HEK293 (cell line): Measurements from ENCODE around the gene CTSZ.

Experiments
- CTCF ChIA-PET: fragments of 350-600 bp; formaldehyde crosslinking; extraction: SDS; loops from one replicate; lab custom pipeline; 2021; ENCODE audit warnings: antibody characterized with exemption; lab: Yijun Ruan, JAX
- POLR2A ChIA-PET: fragments of 300-600 bp; formaldehyde crosslinking; extraction: SDS; loops from one replicate; lab custom pipeline; 2020; ENCODE audit warnings: antibody characterized with exemption, inconsistent platforms; lab: Yijun Ruan, JAX
- H3K27ac ChIP-seq: fragments of 200-500 bp; sonication (Bioruptor generic); 2 replicates; pipeline ENCODE4 v1.5.1; 2014; ENCODE audit warnings: low read depth, low read length, control low read depth, inconsistent platforms; ENCODE audit errors: extremely low read depth
- H3K36me3 ChIP-seq, 2 experiments: fragments of 200-500 bp in 1 of 2; sonication (Bioruptor generic) in 1 of 2; 1 replicate in 1 of 2; 2 replicates in 1 of 2; pipeline ENCODE4 v1.5.1; 2014 to 2017; ENCODE audit warnings: inconsistent platforms in 2 of 2, low read length in 2 of 2; ENCODE audit not compliant: control insufficient read depth in 2 of 2, insufficient read depth in 1 of 2
- H3K4me1 ChIP-seq: fragments of 200-500 bp; sonication (Bioruptor generic); 2 replicates; pipeline ENCODE4 v1.5.1; 2014; ENCODE audit warnings: mild to moderate bottlenecking, low read length, inconsistent platforms; ENCODE audit not compliant: control insufficient read depth, insufficient read depth
- H3K4me3 ChIP-seq: 2 replicates; pipeline ENCODE4 v1.5.1; 2011; ENCODE audit warnings: low read depth, mild to moderate bottlenecking, control low read depth, low read length, moderate library complexity
- H3K9me3 ChIP-seq: fragments of 200-500 bp; sonication (Bioruptor generic); 2 replicates; pipeline ENCODE4 v1.5.1; 2014; ENCODE audit warnings: low read depth, low read length, inconsistent platforms; ENCODE audit not compliant: control insufficient read depth, insufficient read depth
- MYNN ChIP-seq: fragments of 450-650 bp; formaldehyde crosslinking; IDR thresholded peaks from 2 replicates; pipeline ENCODE4 v1.5.1; 2016; ENCODE audit warnings: missing biosample characterization, missing genetic modification characterization, borderline replicate concordance
- OVOL3 ChIP-seq: fragments of 450-650 bp; formaldehyde crosslinking; IDR thresholded peaks from 2 replicates; pipeline ENCODE4 v1.5.1; 2016; ENCODE audit warnings: missing biosample characterization, missing genetic modification characterization
- PRDM1 ChIP-seq: fragments of 450-650 bp; formaldehyde crosslinking; IDR thresholded peaks from 2 replicates; pipeline ENCODE4; 2016; ENCODE audit warnings: missing biosample characterization, missing genetic modification characterization
- SCRT1 ChIP-seq: fragments of 450-650 bp; formaldehyde crosslinking; IDR thresholded peaks from 2 replicates; pipeline ENCODE4 v1.5.1; 2016; ENCODE audit warnings: missing biosample characterization, missing genetic modification characterization, borderline replicate concordance
- ZBTB20 ChIP-seq: fragments of 450-650 bp; formaldehyde crosslinking; IDR thresholded peaks from 2 replicates; pipeline ENCODE4 v1.5.1; 2016; ENCODE audit warnings: missing biosample characterization, missing genetic modification characterization
- ZBTB21 ChIP-seq: fragments of 450-650 bp; formaldehyde crosslinking; IDR thresholded peaks from 2 replicates; pipeline ENCODE4 v1.5.1; 2017; ENCODE audit warnings: missing biosample characterization, missing genetic modification characterization
- ZBTB26 ChIP-seq: fragments of 450-650 bp; formaldehyde crosslinking; optimal IDR thresholded peaks from 2 replicates; pipeline ENCODE3; 2016; ENCODE audit warnings: missing biosample characterization, mild to moderate bottlenecking, missing genetic modification characterization
- ZBTB48 ChIP-seq: fragments of 450-650 bp; formaldehyde crosslinking; IDR thresholded peaks from 2 replicates; pipeline ENCODE4 v1.5.1; 2016; ENCODE audit warnings: missing biosample characterization, missing genetic modification characterization
- ZFHX2 ChIP-seq: fragments of 450-650 bp; formaldehyde crosslinking; conservative IDR thresholded peaks from 2 replicates; pipeline ENCODE4 v1.5.1; 2016; ENCODE audit warnings: missing biosample characterization, missing genetic modification characterization
- ZNF132 ChIP-seq: fragments of 450-650 bp; formaldehyde crosslinking; IDR thresholded peaks from 2 replicates; pipeline ENCODE4 v1.5.1; 2017; ENCODE audit warnings: missing biosample characterization, missing genetic modification characterization, borderline replicate concordance
- ZNF280D ChIP-seq: fragments of 450-650 bp; formaldehyde crosslinking; IDR thresholded peaks from 2 replicates; pipeline ENCODE4 v1.5.1; 2016; ENCODE audit warnings: missing biosample characterization, missing genetic modification characterization
- ZNF394 ChIP-seq: fragments of 450-650 bp; formaldehyde crosslinking; IDR thresholded peaks from 2 replicates; pipeline ENCODE4 v1.5.1; 2016; ENCODE audit warnings: missing biosample characterization, missing genetic modification characterization, mild to moderate bottlenecking, moderate library complexity, borderline replicate concordance
- ZNF433 ChIP-seq: fragments of 450-650 bp; formaldehyde crosslinking; IDR thresholded peaks from 2 replicates; pipeline ENCODE4 v1.5.1; 2016; ENCODE audit warnings: missing biosample characterization, missing genetic modification characterization, low read depth
- ZNF626 ChIP-seq: fragments of 450-650 bp; sonication (Bioruptor Pico); formaldehyde crosslinking; IDR thresholded peaks from 2 replicates; pipeline ENCODE4 v1.5.1; 2018; ENCODE audit warnings: missing biosample characterization, missing genetic modification characterization, inconsistent platforms
- TF ChIP-seq, protein P1 (sequence below): fragments of 450-650 bp; formaldehyde crosslinking; IDR thresholded peaks from 2 replicates; pipeline ENCODE4 v1.5.1; 2016; ENCODE audit warnings: missing biosample characterization, missing genetic modification characterization
- TF ChIP-seq, protein P2 (sequence below): fragments of 450-650 bp; formaldehyde crosslinking; IDR thresholded peaks from 2 replicates; pipeline ENCODE4 v1.5.1; 2016; ENCODE audit warnings: missing biosample characterization, missing genetic modification characterization, borderline replicate concordance
- TF ChIP-seq, protein P3 (sequence below): fragments of 450-650 bp; formaldehyde crosslinking; IDR thresholded peaks from 2 replicates; pipeline ENCODE4 v1.5.1; 2016; ENCODE audit warnings: missing biosample characterization, missing genetic modification characterization, low read depth

Gene CTSZ

GRCh38 chr20:59051666-59052185 is 44.7 kb upstream of the CTSZ start:
- H3K4me3 ChIP-seq = no peak overlapping the region
- no peak overlapping the region for H3K27ac ChIP-seq
- H3K36me3 ChIP-seq = no peaks in the 10 kb centered on the region
- no peak for TF ChIP-seq ZNF132 (tag by site-specific recombination)
- no peak for TF ChIP-seq ZFHX2 (tag by site-specific recombination)
- no peak for TF ChIP-seq ZBTB48 (tag by site-specific recombination)
- no peak for TF ChIP-seq ZNF626
- TF ChIP-seq ZBTB20 (tag by site-specific recombination) = no peak
- no peak for TF ChIP-seq OVOL3
- no peak for TF ChIP-seq MYNN
- TF ChIP-seq PRDM1 (tag by site-specific recombination) = no peak
- no peak for TF ChIP-seq ZNF280D (tag by site-specific recombination)
- no peak for TF ChIP-seq ZNF394
- no peak for TF ChIP-seq ZBTB26 (tag by site-specific recombination)
- TF ChIP-seq, protein P1, sequence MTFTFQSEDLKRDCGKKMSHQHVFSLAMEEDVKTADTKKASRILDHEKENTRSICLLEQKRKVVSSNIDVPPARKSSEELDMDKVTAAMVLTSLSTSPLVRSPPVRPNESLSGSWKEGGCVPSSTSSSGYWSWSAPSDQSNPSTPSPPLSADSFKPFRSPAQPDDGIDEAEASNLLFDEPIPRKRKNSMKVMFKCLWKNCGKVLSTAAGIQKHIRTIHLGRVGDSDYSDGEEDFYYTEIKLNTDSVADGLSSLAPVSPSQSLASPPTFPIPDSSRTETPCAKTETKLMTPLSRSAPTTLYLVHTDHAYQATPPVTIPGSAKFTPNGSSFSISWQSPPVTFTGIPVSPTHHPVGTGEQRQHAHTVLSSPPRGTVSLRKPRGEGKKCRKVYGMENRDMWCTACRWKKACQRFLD (tag by site-specific recombination) = no peak
- no peak for TF ChIP-seq ZNF433 (tag by site-specific recombination)
- TF ChIP-seq, protein P2, sequence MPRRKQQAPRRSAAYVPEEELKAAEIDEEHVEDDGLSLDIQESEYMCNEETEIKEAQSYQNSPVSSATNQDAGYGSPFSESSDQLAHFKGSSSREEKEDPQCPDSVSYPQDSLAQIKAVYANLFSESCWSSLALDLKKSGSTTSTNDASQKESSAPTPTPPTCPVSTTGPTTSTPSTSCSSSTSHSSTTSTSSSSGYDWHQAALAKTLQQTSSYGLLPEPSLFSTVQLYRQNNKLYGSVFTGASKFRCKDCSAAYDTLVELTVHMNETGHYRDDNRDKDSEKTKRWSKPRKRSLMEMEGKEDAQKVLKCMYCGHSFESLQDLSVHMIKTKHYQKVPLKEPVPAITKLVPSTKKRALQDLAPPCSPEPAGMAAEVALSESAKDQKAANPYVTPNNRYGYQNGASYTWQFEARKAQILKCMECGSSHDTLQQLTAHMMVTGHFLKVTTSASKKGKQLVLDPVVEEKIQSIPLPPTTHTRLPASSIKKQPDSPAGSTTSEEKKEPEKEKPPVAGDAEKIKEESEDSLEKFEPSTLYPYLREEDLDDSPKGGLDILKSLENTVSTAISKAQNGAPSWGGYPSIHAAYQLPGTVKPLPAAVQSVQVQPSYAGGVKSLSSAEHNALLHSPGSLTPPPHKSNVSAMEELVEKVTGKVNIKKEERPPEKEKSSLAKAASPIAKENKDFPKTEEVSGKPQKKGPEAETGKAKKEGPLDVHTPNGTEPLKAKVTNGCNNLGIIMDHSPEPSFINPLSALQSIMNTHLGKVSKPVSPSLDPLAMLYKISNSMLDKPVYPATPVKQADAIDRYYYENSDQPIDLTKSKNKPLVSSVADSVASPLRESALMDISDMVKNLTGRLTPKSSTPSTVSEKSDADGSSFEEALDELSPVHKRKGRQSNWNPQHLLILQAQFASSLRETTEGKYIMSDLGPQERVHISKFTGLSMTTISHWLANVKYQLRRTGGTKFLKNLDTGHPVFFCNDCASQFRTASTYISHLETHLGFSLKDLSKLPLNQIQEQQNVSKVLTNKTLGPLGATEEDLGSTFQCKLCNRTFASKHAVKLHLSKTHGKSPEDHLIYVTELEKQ (tag by site-specific recombination) = no peak
- POLR2A ChIA-PET = no interaction called here
- CTCF ChIA-PET = interaction anchor here (0.6 to 0.7 kb wide), 3 partner anchors 13 to 406 kb away, joined by 3 to 8 read pairs (median 4); no protein-coding TSS in a partner anchor
- no peaks in the 10 kb centered on the region for H3K4me1 ChIP-seq
- no peaks in the 10 kb centered on the region for H3K9me3 ChIP-seq

DNA sequence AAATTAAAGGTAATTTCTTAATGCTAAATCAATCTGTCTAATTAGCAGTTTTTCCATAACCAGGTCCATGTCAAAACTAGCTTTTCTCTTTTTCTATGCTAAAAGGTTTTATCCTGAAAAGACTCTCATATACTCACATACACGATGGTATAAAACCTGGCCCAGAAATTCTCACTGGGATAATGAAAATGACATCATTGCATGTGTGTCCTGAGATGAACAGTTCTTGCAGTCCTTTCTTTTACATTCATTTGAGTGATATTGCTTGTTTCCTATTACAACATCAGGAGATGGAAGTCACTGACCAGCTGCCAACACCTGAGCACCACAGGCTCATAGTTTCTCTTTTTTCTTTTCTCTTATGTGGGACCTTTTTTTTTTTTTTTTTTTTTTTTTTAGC is 43.4 kb upstream of the CTSZ start:
- Histone ChIP-seq H3K4me3 (no peak overlapping the region), H3K9me3 (no peaks in the 10 kb centered on the region), H3K36me3 (no peaks in the 10 kb centered on the region), H3K27ac (no peak overlapping the region), H3K4me1 (no peaks in the 10 kb centered on the region)
- ChIA-PET CTCF (interaction anchor here (0.7 to 1.7 kb wide), 2 partner anchors 37 to 333 kb away, joined by 3 to 6 read pairs; no protein-coding TSS in a partner anchor), POLR2A (interaction anchor here (2.0 kb wide), 1 partner anchor 18 kb away, joined by 10 read pairs; the partner anchor contains the start of gene ATP5F1E)
- TF ChIP-seq ZNF132 (tag by site-specific recombination) = no peak
- no peak for TF ChIP-seq ZBTB21 (tag by site-specific recombination)
- TF ChIP-seq PRDM1 (tag by site-specific recombination) = 0 out of 2 replicates have a peak, but pooled peaks have one; percentile 25
- TF ChIP-seq SCRT1 (tag by site-specific recombination) = no peak
- TF ChIP-seq, protein P3, sequence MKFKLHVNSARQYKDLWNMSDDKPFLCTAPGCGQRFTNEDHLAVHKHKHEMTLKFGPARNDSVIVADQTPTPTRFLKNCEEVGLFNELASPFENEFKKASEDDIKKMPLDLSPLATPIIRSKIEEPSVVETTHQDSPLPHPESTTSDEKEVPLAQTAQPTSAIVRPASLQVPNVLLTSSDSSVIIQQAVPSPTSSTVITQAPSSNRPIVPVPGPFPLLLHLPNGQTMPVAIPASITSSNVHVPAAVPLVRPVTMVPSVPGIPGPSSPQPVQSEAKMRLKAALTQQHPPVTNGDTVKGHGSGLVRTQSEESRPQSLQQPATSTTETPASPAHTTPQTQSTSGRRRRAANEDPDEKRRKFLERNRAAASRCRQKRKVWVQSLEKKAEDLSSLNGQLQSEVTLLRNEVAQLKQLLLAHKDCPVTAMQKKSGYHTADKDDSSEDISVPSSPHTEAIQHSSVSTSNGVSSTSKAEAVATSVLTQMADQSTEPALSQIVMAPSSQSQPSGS (tag by site-specific recombination) = peak; percentile 62; the same call in 1 of the 2 replicates
- TF ChIP-seq ZBTB26 (tag by site-specific recombination) = no peak
